GM12878 (cell line): ENCODE results near the gene SORL1. TPM values are rescaled to one million over a fixed set of nuclear protein-coding genes. Genes with fewer than 3 reads are reported as not detected.

ENCODE experiments used
- ESRRA ChIP-seq: IDR thresholded peaks from 2 replicates; pipeline ENCODE4 v1.6.1; 2012; ENCODE audit warnings: mild to moderate bottlenecking, low read length, improper control_type of control experiment
- IKZF1 ChIP-seq: fragments of 450-650 bp; conservative IDR thresholded peaks from 2 replicates; pipeline ENCODE4 v1.6.1; 2017; ENCODE audit warnings: antibody characterized with exemption, mild to moderate bottlenecking
- PML ChIP-seq: IDR thresholded peaks from 2 replicates; pipeline ENCODE4 v1.6.1; 2012; ENCODE audit warnings: low read length, inconsistent platforms
- ZBED1 ChIP-seq: IDR thresholded peaks from 2 replicates; pipeline ENCODE4 v1.6.1; 2016; ENCODE audit warnings: borderline replicate concordance
- polyA plus RNA-seq, 11 experiments: library from polyadenylated mRNA; depleted of rRNA in 4 of 11; unstranded in 6 of 11; stranded (reverse) in 5 of 11; fragments of >200 nt; fragmentation: Nextera tagmentation in 4 of 11; fragmentation: Illumina TruSeq in 1 of 11; extraction: Ambion mirVana in 4 of 11; extraction: Trizol in 1 of 11; gene quantifications; 1 replicate in 1 of 11; 2 replicates in 10 of 11; pipeline versions ENCODE4 v1.2.1 to v1.2.3, GENCODE V29; 2011 to 2016; ENCODE audit warnings: inconsistent platforms in 2 of 11, missing spikeins in 2 of 11, low read depth in 1 of 11
- total RNA-seq, 4 experiments: library from RNA; depleted of rRNA in 3 of 4; stranded (reverse); fragments of >200 nt in 3 of 4; fragmentation: Illumina TruSeq in 1 of 4; extraction: Trizol in 1 of 4; gene quantifications; 2 replicates each; pipeline versions ENCODE4 v1.2.1 to v1.2.3, GENCODE V29; 2013 to 2021
- TF ChIP-seq, protein P1 (sequence below): IDR thresholded peaks from 2 replicates; pipeline ENCODE4 v1.6.1; 2012; ENCODE audit warnings: improper control_type of control experiment, low read depth, low read length; ENCODE audit not compliant: insufficient replicate concordance
- TF ChIP-seq, protein P2 (sequence below): IDR thresholded peaks from 2 replicates; pipeline ENCODE4 v1.6.1; 2012; ENCODE audit warnings: mild to moderate bottlenecking, low read depth, low read length
- TF ChIP-seq, protein P3 (sequence below): IDR thresholded peaks from 2 replicates; pipeline ENCODE4 v1.6.1; 2012; ENCODE audit warnings: low read depth, low read length, improper control_type of control experiment
- TF ChIP-seq, protein P4 (sequence below): fragments of 450-650 bp; IDR thresholded peaks from 2 replicates; pipeline ENCODE4 v1.6.1; 2017; ENCODE audit warnings: borderline replicate concordance
- TF ChIP-seq, protein P5 (sequence below): IDR thresholded peaks from 2 replicates; pipeline ENCODE4 v1.6.1; 2012; ENCODE audit warnings: low read length, inconsistent platforms
- TF ChIP-seq, protein P6 (sequence below): fragments of 450-650 bp; IDR thresholded peaks from 2 replicates; pipeline ENCODE4 v1.6.1; 2018; ENCODE audit warnings: mild to moderate bottlenecking, low read depth, moderate library complexity; ENCODE audit not compliant: partially characterized antibody

Gene SORL1
- total and polyA plus RNA-seq, 10 of the 15 experiments (the other 5 are each of a cell fraction or from before 2014, with no cell fraction given), result 20.2 to 107 (median 59.9) TPM

DNA sequence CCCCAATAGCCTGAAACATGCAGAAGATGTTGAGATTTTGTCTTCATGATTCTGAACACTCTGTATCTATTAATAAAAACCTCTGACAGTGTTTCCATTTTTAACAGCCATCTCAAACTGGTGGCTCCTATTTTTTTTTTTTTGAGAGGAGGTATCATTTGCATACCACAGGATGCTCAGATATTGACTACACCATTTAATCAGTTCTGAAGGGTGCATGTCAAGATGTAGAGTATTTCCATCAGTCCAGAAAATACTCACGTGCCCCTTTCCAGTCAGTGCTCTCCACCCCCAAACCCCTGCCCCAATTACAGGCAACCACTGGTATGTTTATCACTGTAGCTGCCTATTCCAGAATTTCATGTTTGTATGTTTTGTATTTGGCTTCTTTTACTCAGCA, 85.9 kb downstream of the SORL1 start (continued):
- TF ChIP-seq, protein P1, sequence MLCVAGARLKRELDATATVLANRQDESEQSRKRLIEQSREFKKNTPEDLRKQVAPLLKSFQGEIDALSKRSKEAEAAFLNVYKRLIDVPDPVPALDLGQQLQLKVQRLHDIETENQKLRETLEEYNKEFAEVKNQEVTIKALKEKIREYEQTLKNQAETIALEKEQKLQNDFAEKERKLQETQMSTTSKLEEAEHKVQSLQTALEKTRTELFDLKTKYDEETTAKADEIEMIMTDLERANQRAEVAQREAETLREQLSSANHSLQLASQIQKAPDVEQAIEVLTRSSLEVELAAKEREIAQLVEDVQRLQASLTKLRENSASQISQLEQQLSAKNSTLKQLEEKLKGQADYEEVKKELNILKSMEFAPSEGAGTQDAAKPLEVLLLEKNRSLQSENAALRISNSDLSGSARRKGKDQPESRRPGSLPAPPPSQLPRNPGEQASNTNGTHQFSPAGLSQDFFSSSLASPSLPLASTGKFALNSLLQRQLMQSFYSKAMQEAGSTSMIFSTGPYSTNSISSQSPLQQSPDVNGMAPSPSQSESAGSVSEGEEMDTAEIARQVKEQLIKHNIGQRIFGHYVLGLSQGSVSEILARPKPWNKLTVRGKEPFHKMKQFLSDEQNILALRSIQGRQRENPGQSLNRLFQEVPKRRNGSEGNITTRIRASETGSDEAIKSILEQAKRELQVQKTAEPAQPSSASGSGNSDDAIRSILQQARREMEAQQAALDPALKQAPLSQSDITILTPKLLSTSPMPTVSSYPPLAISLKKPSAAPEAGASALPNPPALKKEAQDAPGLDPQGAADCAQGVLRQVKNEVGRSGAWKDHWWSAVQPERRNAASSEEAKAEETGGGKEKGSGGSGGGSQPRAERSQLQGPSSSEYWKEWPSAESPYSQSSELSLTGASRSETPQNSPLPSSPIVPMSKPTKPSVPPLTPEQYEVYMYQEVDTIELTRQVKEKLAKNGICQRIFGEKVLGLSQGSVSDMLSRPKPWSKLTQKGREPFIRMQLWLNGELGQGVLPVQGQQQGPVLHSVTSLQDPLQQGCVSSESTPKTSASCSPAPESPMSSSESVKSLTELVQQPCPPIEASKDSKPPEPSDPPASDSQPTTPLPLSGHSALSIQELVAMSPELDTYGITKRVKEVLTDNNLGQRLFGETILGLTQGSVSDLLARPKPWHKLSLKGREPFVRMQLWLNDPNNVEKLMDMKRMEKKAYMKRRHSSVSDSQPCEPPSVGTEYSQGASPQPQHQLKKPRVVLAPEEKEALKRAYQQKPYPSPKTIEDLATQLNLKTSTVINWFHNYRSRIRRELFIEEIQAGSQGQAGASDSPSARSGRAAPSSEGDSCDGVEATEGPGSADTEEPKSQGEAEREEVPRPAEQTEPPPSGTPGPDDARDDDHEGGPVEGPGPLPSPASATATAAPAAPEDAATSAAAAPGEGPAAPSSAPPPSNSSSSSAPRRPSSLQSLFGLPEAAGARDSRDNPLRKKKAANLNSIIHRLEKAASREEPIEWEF, result peak; percentile 31
- TF ChIP-seq, protein P2, sequence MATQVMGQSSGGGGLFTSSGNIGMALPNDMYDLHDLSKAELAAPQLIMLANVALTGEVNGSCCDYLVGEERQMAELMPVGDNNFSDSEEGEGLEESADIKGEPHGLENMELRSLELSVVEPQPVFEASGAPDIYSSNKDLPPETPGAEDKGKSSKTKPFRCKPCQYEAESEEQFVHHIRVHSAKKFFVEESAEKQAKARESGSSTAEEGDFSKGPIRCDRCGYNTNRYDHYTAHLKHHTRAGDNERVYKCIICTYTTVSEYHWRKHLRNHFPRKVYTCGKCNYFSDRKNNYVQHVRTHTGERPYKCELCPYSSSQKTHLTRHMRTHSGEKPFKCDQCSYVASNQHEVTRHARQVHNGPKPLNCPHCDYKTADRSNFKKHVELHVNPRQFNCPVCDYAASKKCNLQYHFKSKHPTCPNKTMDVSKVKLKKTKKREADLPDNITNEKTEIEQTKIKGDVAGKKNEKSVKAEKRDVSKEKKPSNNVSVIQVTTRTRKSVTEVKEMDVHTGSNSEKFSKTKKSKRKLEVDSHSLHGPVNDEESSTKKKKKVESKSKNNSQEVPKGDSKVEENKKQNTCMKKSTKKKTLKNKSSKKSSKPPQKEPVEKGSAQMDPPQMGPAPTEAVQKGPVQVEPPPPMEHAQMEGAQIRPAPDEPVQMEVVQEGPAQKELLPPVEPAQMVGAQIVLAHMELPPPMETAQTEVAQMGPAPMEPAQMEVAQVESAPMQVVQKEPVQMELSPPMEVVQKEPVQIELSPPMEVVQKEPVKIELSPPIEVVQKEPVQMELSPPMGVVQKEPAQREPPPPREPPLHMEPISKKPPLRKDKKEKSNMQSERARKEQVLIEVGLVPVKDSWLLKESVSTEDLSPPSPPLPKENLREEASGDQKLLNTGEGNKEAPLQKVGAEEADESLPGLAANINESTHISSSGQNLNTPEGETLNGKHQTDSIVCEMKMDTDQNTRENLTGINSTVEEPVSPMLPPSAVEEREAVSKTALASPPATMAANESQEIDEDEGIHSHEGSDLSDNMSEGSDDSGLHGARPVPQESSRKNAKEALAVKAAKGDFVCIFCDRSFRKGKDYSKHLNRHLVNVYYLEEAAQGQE, result no peak
- no peak for TF ChIP-seq ESRRA
- TF ChIP-seq, protein P3, sequence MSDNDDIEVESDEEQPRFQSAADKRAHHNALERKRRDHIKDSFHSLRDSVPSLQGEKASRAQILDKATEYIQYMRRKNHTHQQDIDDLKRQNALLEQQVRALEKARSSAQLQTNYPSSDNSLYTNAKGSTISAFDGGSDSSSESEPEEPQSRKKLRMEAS, result no peak
- TF ChIP-seq, protein P4, sequence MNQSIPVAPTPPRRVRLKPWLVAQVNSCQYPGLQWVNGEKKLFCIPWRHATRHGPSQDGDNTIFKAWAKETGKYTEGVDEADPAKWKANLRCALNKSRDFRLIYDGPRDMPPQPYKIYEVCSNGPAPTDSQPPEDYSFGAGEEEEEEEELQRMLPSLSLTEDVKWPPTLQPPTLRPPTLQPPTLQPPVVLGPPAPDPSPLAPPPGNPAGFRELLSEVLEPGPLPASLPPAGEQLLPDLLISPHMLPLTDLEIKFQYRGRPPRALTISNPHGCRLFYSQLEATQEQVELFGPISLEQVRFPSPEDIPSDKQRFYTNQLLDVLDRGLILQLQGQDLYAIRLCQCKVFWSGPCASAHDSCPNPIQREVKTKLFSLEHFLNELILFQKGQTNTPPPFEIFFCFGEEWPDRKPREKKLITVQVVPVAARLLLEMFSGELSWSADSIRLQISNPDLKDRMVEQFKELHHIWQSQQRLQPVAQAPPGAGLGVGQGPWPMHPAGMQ, result no peak
- 0 out of 2 replicates have a peak, but pooled peaks have one; percentile 16 for TF ChIP-seq ZBED1
- TF ChIP-seq, protein P5, sequence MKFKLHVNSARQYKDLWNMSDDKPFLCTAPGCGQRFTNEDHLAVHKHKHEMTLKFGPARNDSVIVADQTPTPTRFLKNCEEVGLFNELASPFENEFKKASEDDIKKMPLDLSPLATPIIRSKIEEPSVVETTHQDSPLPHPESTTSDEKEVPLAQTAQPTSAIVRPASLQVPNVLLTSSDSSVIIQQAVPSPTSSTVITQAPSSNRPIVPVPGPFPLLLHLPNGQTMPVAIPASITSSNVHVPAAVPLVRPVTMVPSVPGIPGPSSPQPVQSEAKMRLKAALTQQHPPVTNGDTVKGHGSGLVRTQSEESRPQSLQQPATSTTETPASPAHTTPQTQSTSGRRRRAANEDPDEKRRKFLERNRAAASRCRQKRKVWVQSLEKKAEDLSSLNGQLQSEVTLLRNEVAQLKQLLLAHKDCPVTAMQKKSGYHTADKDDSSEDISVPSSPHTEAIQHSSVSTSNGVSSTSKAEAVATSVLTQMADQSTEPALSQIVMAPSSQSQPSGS, result peak; percentile 83
- peak; percentile 52; the same call in 1 of the 2 replicates for TF ChIP-seq PML
- TF ChIP-seq IKZF1, result no peak
- TF ChIP-seq, protein P6, sequence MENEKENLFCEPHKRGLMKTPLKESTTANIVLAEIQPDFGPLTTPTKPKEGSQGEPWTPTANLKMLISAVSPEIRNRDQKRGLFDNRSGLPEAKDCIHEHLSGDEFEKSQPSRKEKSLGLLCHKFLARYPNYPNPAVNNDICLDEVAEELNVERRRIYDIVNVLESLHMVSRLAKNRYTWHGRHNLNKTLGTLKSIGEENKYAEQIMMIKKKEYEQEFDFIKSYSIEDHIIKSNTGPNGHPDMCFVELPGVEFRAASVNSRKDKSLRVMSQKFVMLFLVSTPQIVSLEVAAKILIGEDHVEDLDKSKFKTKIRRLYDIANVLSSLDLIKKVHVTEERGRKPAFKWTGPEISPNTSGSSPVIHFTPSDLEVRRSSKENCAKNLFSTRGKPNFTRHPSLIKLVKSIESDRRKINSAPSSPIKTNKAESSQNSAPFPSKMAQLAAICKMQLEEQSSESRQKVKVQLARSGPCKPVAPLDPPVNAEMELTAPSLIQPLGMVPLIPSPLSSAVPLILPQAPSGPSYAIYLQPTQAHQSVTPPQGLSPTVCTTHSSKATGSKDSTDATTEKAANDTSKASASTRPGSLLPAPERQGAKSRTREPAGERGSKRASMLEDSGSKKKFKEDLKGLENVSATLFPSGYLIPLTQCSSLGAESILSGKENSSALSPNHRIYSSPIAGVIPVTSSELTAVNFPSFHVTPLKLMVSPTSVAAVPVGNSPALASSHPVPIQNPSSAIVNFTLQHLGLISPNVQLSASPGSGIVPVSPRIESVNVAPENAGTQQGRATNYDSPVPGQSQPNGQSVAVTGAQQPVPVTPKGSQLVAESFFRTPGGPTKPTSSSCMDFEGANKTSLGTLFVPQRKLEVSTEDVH, result no peak
